Psoas muscle (tissue), 8 donors: ENCODE measurements around the gene KNDC1. TPM values are rescaled to one million over a fixed set of nuclear protein-coding genes. Genes with fewer than 3 reads are reported as not detected.
"Not testable (repeated sequence)": the region's sequence is repeated elsewhere in the genome, so short reads cannot be mapped to it uniquely, and the experiment has no call there.

ENCODE experiments used
- ATAC-seq, 4 donors: fragments of 200-7000 bp; cut with Tn5 transposase; one replicate each; pipeline ENCODE4 v1.9.1; 2020; ENCODE audit warnings: moderate library complexity in 3 of 4, mild to moderate bottlenecking in 2 of 4
- DNase-seq, 2 donors: peaks; one replicate each; pipeline ENCODE4 v3.0.0-alpha.2; 2020
- H3K27ac ChIP-seq: fragments of 200-600 bp; one replicate; pipeline ENCODE4 v1.8.0; 2022
- H3K27me3 ChIP-seq, 3 donors: fragments of 200-600 bp in 1 of 3; one replicate each; pipeline versions ENCODE4 v1.6.1 to v1.8.0; 2013 to 2022; ENCODE audit warnings: low read length in 2 of 3, mild to moderate bottlenecking in 2 of 3, moderate library complexity in 1 of 3; ENCODE audit not compliant: insufficient read depth in 3 of 3
- H3K36me3 ChIP-seq, 2 donors: fragments of 200-600 bp in 1 of 2; one replicate each; pipeline versions ENCODE4 v1.6.1 to v1.8.0; 2013 to 2022; ENCODE audit warnings: low read depth in 1 of 2, mild to moderate bottlenecking in 1 of 2, moderate library complexity in 1 of 2; ENCODE audit not compliant: insufficient read depth in 1 of 2
- H3K4me1 ChIP-seq: fragments of 200-600 bp; one replicate; pipeline ENCODE4 v1.8.0; 2022
- H3K4me3 ChIP-seq: fragments of 200-600 bp; one replicate; pipeline ENCODE4 v1.8.0; 2022; ENCODE audit warnings: mild to moderate bottlenecking
- H3K9me3 ChIP-seq: fragments of 200-600 bp; one replicate; pipeline ENCODE4 v1.8.0; 2022
- CTCF ChIP-seq: fragments of 200-600 bp; IDR thresholded peaks from one replicate; pipeline ENCODE4 v1.8.0; 2022; ENCODE audit warnings: antibody characterized with exemption
- WGBS, 3 donors: extraction: QIAGEN DNeasy Blood & Tissue Kit; methylation state at CpG; one replicate each; pipeline versions ENCODE4 v1.1.6 to v1.1.7; 2013; 5-methylcytosine and 5-hydroxymethylcytosine counted together
- intact Hi-C, 2 donors: fragments of 100-400 bp; cut with DNase I; formaldehyde crosslinking; loops; one replicate each; pipeline versions ENCODE4 v1.11.0 to v1.14.2; 2022
- polyA plus RNA-seq, 3 donors: library from polyadenylated mRNA; stranded (reverse); fragments of 200-250 nt; gene quantifications; one replicate each; pipeline ENCODE4 v1.2.3, GENCODE V29; 2013
- total RNA-seq, 4 donors: library from RNA; stranded (reverse); fragmentation: NEBNext Ultra II Directional in 2 of 4; extraction: Animal tissue kit (Norgen Biotek cat#: 25700) in 2 of 4; gene quantifications; one replicate each; pipeline versions ENCODE4 v1.2.1 to v1.2.4, GENCODE V29; 2021 to 2023
- donor health status: healthy with polysubstance abuse.
- donor health status: DM: no; HTN: no; CAD: no; lungs with moderate emphysema.
- donor health status: Bipolar disorder and iron deficiency.
- donor health status: healthy.
- donor health status: DM: yes; HTN: yes; CAD: no.
- donor health status: DM: no; HTN: no; CAD: no.
- donor health status: DM: no; HTN: no; CAD: no.
- donor health status: DM: yes; HTN: yes; CAD: no.

Gene KNDC1
- total and polyA plus RNA-seq, 7 donors, result under 0.01 to 0.10 (median 0.01) TPM; not detected in 4

- H3K4me3 ChIP-seq, result no peak overlapping the region
- no peaks in the 10 kb centered on the region for H3K4me1 ChIP-seq
- DNase-seq (no peak), ATAC-seq (no peak)
- WGBS, 3 donors, result 68 to 79% (median 78%) methylated on average over 17 of the region's 17 CpGs
- H3K27me3 ChIP-seq, result peaks cover 0 to 54% (median 9%) of the 10 kb centered on the region in 3 donors
- no peak overlapping the region for H3K27ac ChIP-seq
- intact Hi-C loops, result no loop called here
- no peaks in the 10 kb centered on the region for H3K36me3 ChIP-seq
- H3K9me3 ChIP-seq, result no peaks in the 10 kb centered on the region
- no peak for TF ChIP-seq CTCF
These were observed 10.1 kb downstream of the KNDC1 start for GRCh38 chr10:133170092-133170491.

- Histone ChIP-seq H3K36me3 (no peaks in the 10 kb centered on the region), H3K4me3 (no peak overlapping the region), H3K27me3 (peaks cover 0 to 18% (median 3%) of the 10 kb centered on the region in 3 donors), H3K4me1 (no peaks in the 10 kb centered on the region), H3K27ac (no peak overlapping the region), H3K9me3 (no peaks in the 10 kb centered on the region)
- 83 to 86% (median 85%) methylated on average over 15 of the region's 15 CpGs for WGBS, 3 donors
- TF ChIP-seq CTCF, result no peak
- ATAC-seq (no peak), DNase-seq (no peak)
- intact Hi-C loops, result no loop called here
These were observed 14.0 kb downstream of the KNDC1 start for GRCh38 chr10:133173860-133174640.

GRCh38 chr10:133174689-133175263, 14.8 kb downstream of the KNDC1 start:
- no peak overlapping the region for H3K4me3 ChIP-seq
- DNase-seq (no peak), ATAC-seq (no peak)
- peaks cover 0 to 23% (median 3%) of the 10 kb centered on the region in 3 donors for H3K27me3 ChIP-seq
- H3K27ac ChIP-seq, result no peak overlapping the region
- H3K4me1 ChIP-seq, result no peaks in the 10 kb centered on the region
- intact Hi-C loops, result no loop called here
- no peaks in the 10 kb centered on the region for H3K9me3 ChIP-seq
- WGBS, 3 donors, result 74 to 86% (median 78%) methylated on average over 3 of the region's 3 CpGs
- no peaks in the 10 kb centered on the region for H3K36me3 ChIP-seq
- no peak for TF ChIP-seq CTCF

GRCh38 chr10:133175624-133176023, 15.6 kb downstream of the KNDC1 start:
- 84 to 88% (median 85%) methylated on average over 4 of the region's 4 CpGs for WGBS, 3 donors
- intact Hi-C loops, H3K4me3 ChIP-seq, H3K27ac ChIP-seq, H3K36me3 ChIP-seq, H3K4me1 ChIP-seq, H3K9me3 ChIP-seq, DNase-seq, ATAC-seq: not testable (repeated sequence)
- H3K27me3 ChIP-seq, result peaks cover 0 to 30% (median 3%) of the 10 kb centered on the region in 3 donors

- no peak for DNase-seq
- H3K27me3 ChIP-seq, result peaks cover 0 to 40% (median 3%) of the 10 kb centered on the region in 3 donors
These were observed 16.5 kb downstream of the KNDC1 start for GRCh38 chr10:133176546-133176945.

More at GRCh38 chr10:133176546-133176945, 16.5 kb downstream of the KNDC1 start:
- WGBS, 3 donors, result 52 to 56% (median 53%) methylated on average over 4 of the region's 4 CpGs
- Histone ChIP-seq H3K27ac (no peak overlapping the region), H3K4me3 (no peak overlapping the region), H3K4me1 (no peaks in the 10 kb centered on the region), H3K9me3 (no peaks in the 10 kb centered on the region), H3K36me3 (no peaks in the 10 kb centered on the region)
- intact Hi-C loops, result no loop called here
- ATAC-seq, result no peak
- TF ChIP-seq CTCF, result no peak
